ENCODE results near the gene CHST5.

DNA sequence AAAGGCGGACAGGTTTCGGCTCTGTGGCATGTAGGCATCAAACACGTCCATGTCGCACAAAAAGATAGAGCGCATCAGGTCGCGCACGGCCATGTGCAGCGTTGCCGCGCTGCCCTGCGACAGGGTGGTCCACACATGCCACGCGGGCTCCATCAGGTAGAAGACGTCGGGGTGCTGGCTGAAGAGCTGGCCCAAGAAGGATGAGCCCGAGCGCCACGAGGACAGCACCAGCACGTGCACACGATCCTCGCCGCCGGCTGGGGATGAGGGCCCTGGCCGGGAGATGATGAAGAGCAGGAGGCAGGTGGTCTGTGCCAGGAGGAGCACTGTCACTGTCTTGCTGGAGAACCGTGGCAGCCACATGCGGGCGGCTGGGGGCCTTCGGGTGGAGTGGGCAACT, 5.9 kb downstream of the CHST5 start:
- TF ChIP-seq, protein P1, sequence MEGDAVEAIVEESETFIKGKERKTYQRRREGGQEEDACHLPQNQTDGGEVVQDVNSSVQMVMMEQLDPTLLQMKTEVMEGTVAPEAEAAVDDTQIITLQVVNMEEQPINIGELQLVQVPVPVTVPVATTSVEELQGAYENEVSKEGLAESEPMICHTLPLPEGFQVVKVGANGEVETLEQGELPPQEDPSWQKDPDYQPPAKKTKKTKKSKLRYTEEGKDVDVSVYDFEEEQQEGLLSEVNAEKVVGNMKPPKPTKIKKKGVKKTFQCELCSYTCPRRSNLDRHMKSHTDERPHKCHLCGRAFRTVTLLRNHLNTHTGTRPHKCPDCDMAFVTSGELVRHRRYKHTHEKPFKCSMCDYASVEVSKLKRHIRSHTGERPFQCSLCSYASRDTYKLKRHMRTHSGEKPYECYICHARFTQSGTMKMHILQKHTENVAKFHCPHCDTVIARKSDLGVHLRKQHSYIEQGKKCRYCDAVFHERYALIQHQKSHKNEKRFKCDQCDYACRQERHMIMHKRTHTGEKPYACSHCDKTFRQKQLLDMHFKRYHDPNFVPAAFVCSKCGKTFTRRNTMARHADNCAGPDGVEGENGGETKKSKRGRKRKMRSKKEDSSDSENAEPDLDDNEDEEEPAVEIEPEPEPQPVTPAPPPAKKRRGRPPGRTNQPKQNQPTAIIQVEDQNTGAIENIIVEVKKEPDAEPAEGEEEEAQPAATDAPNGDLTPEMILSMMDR (IDR thresholded peaks at IDR 0.05), result no peak
- no peak for TF ChIP-seq POLR2A (IDR thresholded peaks at IDR 0.05)

Data from adrenal gland (tissue), 5 donors.